ENCODE results near the gene TUT4.

DNA sequence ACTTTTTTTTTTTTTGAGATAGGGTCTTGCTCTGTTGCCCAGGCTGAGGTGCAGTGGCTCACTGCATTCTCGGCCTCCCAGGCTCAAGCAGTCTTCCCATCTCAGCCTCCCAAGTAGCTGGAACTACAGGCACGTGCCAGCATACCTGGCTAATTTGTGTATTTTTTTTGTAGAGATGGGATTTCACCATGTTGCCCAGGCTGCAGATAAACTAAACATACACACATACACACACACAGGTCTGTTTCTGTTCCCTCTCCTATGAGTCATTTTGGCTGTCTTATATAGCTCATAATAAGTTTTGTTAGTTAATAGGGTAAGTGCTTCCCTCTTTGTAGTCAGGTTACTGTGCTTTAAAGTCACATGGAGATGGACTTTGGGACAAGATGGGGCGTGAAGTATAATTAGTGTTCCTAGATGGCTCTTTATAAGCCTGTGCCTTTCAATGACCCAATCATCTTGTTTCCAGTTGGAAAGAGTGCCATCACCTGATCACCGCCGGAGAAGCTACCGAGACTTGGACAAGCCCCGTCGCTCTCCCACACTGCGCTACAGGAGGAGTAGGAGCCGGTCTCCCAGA, 139.4 kb downstream of the TUT4 start:
- TF ChIP-seq, protein P1, sequence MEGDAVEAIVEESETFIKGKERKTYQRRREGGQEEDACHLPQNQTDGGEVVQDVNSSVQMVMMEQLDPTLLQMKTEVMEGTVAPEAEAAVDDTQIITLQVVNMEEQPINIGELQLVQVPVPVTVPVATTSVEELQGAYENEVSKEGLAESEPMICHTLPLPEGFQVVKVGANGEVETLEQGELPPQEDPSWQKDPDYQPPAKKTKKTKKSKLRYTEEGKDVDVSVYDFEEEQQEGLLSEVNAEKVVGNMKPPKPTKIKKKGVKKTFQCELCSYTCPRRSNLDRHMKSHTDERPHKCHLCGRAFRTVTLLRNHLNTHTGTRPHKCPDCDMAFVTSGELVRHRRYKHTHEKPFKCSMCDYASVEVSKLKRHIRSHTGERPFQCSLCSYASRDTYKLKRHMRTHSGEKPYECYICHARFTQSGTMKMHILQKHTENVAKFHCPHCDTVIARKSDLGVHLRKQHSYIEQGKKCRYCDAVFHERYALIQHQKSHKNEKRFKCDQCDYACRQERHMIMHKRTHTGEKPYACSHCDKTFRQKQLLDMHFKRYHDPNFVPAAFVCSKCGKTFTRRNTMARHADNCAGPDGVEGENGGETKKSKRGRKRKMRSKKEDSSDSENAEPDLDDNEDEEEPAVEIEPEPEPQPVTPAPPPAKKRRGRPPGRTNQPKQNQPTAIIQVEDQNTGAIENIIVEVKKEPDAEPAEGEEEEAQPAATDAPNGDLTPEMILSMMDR (IDR thresholded peaks at IDR 0.05) = no peak
- TF ChIP-seq EP300 (IDR thresholded peaks at IDR 0.05) = no peak

Measured in suprapubic skin (tissue), 3 donors.